IMR-90 (cell line): ENCODE results near the gene STARD10.

ENCODE experiments used
- POLR2A ChIP-seq: IDR thresholded peaks from 2 replicates; pipeline ENCODE4 v1.6.1; 2012; ENCODE audit warnings: mild to moderate bottlenecking, low read depth, low read length
- TF ChIP-seq, protein P1 (sequence below): conservative IDR thresholded peaks from 2 replicates; pipeline ENCODE4 v1.5.1; 2012; ENCODE audit warnings: mild to moderate bottlenecking, low read depth, low read length, improper control_type of control experiment
- TF ChIP-seq, protein P2 (sequence below): fragments of 150-350 bp; IDR thresholded peaks from 2 replicates; pipeline ENCODE4 v1.6.1; 2017; ENCODE audit warnings: mild to moderate bottlenecking, antibody characterized with exemption, low read length, low read depth

DNA sequence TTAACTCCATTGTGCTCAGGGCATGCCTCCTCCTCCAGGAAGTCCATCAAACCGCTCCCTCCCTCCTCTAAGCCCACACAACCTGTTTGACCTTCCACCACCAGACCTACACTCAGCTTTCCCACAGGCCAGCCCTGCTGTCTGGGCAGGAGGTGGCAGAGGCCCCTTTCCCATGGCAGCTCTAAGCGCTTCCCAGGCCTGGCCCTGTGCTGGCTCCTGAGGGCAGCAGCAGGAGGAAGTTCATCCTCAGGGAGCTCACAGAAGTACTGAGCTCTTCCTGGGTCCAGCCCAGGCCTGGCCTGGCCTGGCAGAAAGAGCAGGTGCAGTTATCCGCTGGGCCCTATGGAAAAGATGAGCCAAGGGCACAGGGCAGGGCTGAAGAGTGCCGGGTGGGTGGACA lies 73.1 kb downstream of the STARD10 start:
- TF ChIP-seq, protein P1, sequence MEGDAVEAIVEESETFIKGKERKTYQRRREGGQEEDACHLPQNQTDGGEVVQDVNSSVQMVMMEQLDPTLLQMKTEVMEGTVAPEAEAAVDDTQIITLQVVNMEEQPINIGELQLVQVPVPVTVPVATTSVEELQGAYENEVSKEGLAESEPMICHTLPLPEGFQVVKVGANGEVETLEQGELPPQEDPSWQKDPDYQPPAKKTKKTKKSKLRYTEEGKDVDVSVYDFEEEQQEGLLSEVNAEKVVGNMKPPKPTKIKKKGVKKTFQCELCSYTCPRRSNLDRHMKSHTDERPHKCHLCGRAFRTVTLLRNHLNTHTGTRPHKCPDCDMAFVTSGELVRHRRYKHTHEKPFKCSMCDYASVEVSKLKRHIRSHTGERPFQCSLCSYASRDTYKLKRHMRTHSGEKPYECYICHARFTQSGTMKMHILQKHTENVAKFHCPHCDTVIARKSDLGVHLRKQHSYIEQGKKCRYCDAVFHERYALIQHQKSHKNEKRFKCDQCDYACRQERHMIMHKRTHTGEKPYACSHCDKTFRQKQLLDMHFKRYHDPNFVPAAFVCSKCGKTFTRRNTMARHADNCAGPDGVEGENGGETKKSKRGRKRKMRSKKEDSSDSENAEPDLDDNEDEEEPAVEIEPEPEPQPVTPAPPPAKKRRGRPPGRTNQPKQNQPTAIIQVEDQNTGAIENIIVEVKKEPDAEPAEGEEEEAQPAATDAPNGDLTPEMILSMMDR, result no peak
- TF ChIP-seq POLR2A, result no peak
- TF ChIP-seq, protein P2, sequence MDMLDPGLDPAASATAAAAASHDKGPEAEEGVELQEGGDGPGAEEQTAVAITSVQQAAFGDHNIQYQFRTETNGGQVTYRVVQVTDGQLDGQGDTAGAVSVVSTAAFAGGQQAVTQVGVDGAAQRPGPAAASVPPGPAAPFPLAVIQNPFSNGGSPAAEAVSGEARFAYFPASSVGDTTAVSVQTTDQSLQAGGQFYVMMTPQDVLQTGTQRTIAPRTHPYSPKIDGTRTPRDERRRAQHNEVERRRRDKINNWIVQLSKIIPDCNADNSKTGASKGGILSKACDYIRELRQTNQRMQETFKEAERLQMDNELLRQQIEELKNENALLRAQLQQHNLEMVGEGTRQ, result no peak
